ENCODE data around the gene CACNA1E. TPM values are rescaled to one million over a fixed set of nuclear protein-coding genes. Genes with fewer than 3 reads are reported as not detected.

The CACNA1E gene
- total RNA-seq, 2 experiments from 2014 or later, result not detected

DNA sequence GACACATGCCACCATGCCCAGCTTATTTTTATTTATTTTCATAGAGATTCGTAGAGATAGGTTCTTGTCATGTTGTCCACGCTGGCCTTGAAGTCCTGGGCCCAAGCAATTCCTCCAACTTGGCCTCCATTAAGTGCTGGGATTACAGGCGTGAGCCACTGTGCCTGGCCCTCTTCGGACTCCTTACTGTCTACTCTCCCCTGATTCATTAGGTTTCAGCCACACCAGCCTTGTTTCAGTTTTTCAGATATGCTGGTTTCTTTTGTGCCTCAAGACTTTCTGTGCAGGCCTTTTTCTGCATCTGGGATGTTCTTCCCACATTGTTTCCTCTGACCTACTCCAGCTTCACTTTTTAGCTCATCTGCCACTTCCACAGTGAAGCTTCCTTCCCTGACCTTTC is 85.4 kb downstream of the CACNA1E start:
- Histone ChIP-seq H2AFZ (ENCODE audit: low read length) (no peak overlapping the region), H3K27ac (ENCODE audit: low read depth, low read length, poor library complexity, severe bottlenecking) (no peak overlapping the region), H3K36me3 (ENCODE audit: insufficient read depth, low read length) (no peaks in the 10 kb centered on the region), H3K9me3 (ENCODE audit: low read length) (no peaks in the 10 kb centered on the region), H3K4me2 (ENCODE audit: low read length) (no peak overlapping the region), H3K9me2 (ENCODE audit: insufficient read depth, low read length) (no peaks in the 10 kb centered on the region), H3K4me1 (ENCODE audit: insufficient read depth, low read length, poor library complexity, severe bottlenecking) (no peaks in the 10 kb centered on the region), H3K79me2 (ENCODE audit: insufficient read depth, low read depth, low read length) (no peaks in the 10 kb centered on the region), H3K4me3 (ENCODE audit: low read depth, low read length, poor library complexity, severe bottlenecking) (no peak overlapping the region), H4K20me1 (ENCODE audit: insufficient read depth, low read length) (no peaks in the 10 kb centered on the region)
- TF ChIP-seq, protein P1, sequence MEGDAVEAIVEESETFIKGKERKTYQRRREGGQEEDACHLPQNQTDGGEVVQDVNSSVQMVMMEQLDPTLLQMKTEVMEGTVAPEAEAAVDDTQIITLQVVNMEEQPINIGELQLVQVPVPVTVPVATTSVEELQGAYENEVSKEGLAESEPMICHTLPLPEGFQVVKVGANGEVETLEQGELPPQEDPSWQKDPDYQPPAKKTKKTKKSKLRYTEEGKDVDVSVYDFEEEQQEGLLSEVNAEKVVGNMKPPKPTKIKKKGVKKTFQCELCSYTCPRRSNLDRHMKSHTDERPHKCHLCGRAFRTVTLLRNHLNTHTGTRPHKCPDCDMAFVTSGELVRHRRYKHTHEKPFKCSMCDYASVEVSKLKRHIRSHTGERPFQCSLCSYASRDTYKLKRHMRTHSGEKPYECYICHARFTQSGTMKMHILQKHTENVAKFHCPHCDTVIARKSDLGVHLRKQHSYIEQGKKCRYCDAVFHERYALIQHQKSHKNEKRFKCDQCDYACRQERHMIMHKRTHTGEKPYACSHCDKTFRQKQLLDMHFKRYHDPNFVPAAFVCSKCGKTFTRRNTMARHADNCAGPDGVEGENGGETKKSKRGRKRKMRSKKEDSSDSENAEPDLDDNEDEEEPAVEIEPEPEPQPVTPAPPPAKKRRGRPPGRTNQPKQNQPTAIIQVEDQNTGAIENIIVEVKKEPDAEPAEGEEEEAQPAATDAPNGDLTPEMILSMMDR (conservative IDR thresholded peaks at IDR 0.05; ENCODE audit: low read length), result no peak
- TF ChIP-seq EZH2phosphoT487 (IDR thresholded peaks at IDR 0.05; ENCODE audit: borderline replicate concordance, low read depth, low read length), result no peak
- intact Hi-C loops (cut with micrococcal nuclease; ENCODE audit: unreplicated experiment), result no loop called here
- BruUV-seq (replicated peaks), result no TSS peak
- ChIA-PET POLR2A (no interaction called here), CTCF (ENCODE audit: unreplicated experiment) (no interaction called here)
- DNase-seq (ENCODE audit: low spot score), result no peak

DNA sequence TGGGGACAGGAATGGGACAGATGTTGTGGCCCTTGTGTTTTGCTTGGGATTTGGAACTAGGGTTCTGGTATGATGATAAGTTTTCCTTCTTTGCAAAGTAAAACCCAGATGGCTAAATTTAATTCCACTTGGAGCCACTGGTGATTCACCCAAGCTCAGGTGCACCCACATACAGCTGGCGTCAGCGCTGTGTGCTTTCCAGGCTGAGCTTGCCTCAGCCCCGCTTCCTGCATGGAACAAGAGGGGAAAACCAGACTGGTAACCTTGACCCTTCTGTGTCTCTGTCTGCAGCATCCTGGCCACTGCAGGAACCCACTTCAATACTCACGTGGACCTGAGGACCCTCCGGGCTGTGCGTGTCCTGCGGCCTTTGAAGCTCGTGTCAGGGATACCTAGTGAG is 94.2 kb downstream of the CACNA1E start:
- intact Hi-C loops (cut with micrococcal nuclease; ENCODE audit: unreplicated experiment), result no loop called here
- no peaks in the 10 kb centered on the region for H3K4me1 ChIP-seq (ENCODE audit: insufficient read depth, low read length, poor library complexity, severe bottlenecking)
- no peak overlapping the region for H3K4me3 ChIP-seq (ENCODE audit: low read depth, low read length, poor library complexity, severe bottlenecking)
- no peaks in the 10 kb centered on the region for H3K9me3 ChIP-seq (ENCODE audit: low read length)
- no peak overlapping the region for H3K4me2 ChIP-seq (ENCODE audit: low read length)
- DNase-seq (ENCODE audit: low spot score), result no peak
- CTCF ChIA-PET (ENCODE audit: unreplicated experiment), result no interaction called here
- BruUV-seq (replicated peaks), result no TSS peak
- H3K36me3 ChIP-seq (ENCODE audit: insufficient read depth, low read length), result no peaks in the 10 kb centered on the region
- no peak overlapping the region for H2AFZ ChIP-seq (ENCODE audit: low read length)
- no peak overlapping the region for H3K27ac ChIP-seq (ENCODE audit: low read depth, low read length, poor library complexity, severe bottlenecking)
- H3K79me2 ChIP-seq (ENCODE audit: insufficient read depth, low read depth, low read length), result no peaks in the 10 kb centered on the region
- H4K20me1 ChIP-seq (ENCODE audit: insufficient read depth, low read length), result no peaks in the 10 kb centered on the region
- POLR2A ChIA-PET, result interaction anchor here (0.7 kb wide), 1 partner anchor 360 kb away, joined by 3 read pairs; no protein-coding TSS in a partner anchor
- TF ChIP-seq EZH2phosphoT487 (IDR thresholded peaks at IDR 0.05; ENCODE audit: borderline replicate concordance, low read depth, low read length), result no peak
- no peaks in the 10 kb centered on the region for H3K9me2 ChIP-seq (ENCODE audit: insufficient read depth, low read length)

DNA sequence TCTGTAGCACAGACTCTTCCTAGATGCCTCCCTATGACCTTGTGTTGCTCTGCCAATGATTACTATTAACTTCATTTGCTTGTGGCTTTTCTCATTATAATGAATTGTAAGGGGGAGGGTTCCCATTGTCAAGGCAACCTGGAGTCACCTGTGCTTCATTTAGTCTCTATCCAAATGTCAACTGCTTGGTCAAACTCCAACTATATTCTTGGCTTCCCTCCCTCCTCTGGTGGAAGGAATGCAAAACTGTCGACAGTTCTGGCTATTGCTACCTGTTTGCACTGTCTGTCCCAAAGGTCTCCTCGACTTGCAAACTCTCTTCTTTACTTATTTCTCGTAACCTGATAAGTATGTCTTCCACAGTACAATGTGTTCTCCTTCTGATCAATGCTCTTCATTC is 100.3 kb downstream of the CACNA1E start:
- no peak for DNase-seq (ENCODE audit: low spot score)
- Histone ChIP-seq H3K4me2 (ENCODE audit: low read length) (no peak overlapping the region), H3K36me3 (ENCODE audit: insufficient read depth, low read length) (no peaks in the 10 kb centered on the region), H3K79me2 (ENCODE audit: insufficient read depth, low read depth, low read length) (no peaks in the 10 kb centered on the region), H3K27ac (ENCODE audit: low read depth, low read length, poor library complexity, severe bottlenecking) (no peak overlapping the region), H3K9me2 (ENCODE audit: insufficient read depth, low read length) (no peaks in the 10 kb centered on the region), H2AFZ (ENCODE audit: low read length) (no peak overlapping the region), H4K20me1 (ENCODE audit: insufficient read depth, low read length) (no peaks in the 10 kb centered on the region), H3K9me3 (ENCODE audit: low read length) (no peaks in the 10 kb centered on the region), H3K4me1 (ENCODE audit: insufficient read depth, low read length, poor library complexity, severe bottlenecking) (no peaks in the 10 kb centered on the region), H3K4me3 (ENCODE audit: low read depth, low read length, poor library complexity, severe bottlenecking) (no peak overlapping the region)
- TF ChIP-seq, protein P1 (conservative IDR thresholded peaks at IDR 0.05; ENCODE audit: low read length), result no peak
- TF ChIP-seq EZH2phosphoT487 (IDR thresholded peaks at IDR 0.05; ENCODE audit: borderline replicate concordance, low read depth, low read length), result no peak
- POLR2A ChIA-PET, result no interaction called here
- CTCF ChIA-PET (ENCODE audit: unreplicated experiment), result no interaction called here
- intact Hi-C loops (cut with micrococcal nuclease; ENCODE audit: unreplicated experiment), result no loop called here
- BruUV-seq (replicated peaks), result no TSS peak

Data from OCI-LY7 (cell line).